CD14-positive monocyte (primary cell): Measurements from ENCODE around the gene TRIM15. TPM values are rescaled to one million over a fixed set of nuclear protein-coding genes. Genes with fewer than 3 reads are reported as not detected.
"Not testable (repeated sequence)": the region's sequence is repeated elsewhere in the genome, so short reads cannot be mapped to it uniquely, and the experiment has no call there.

ENCODE experiments used
- DNase-seq, 3 donors: peaks; one replicate each; pipeline ENCODE4 v3.0.0-alpha.2; 2011 to 2022
- H2AFZ ChIP-seq: 2 replicates; pipeline ENCODE4 v1.6.0; 2012; ENCODE audit warnings: mild to moderate bottlenecking, low read depth, low read length, inconsistent platforms; ENCODE audit not compliant: insufficient read depth, poor library complexity, severe bottlenecking
- H3K27ac ChIP-seq, 2 donors: 1 replicate in 1 of 2; 2 replicates in 1 of 2; pipeline ENCODE4 v1.5.1; 2012 to 2013; ENCODE audit warnings: low read length in 2 of 2, control low read depth in 1 of 2, inconsistent platforms in 1 of 2, low read depth in 1 of 2, mild to moderate bottlenecking in 1 of 2
- H3K27me3 ChIP-seq, 2 donors: one replicate each; pipeline versions ENCODE4 v1.6.0 to v1.6.1; 2011 to 2013; ENCODE audit warnings: low read length in 2 of 2; ENCODE audit not compliant: control insufficient read depth in 2 of 2, insufficient read depth in 2 of 2
- H3K36me3 ChIP-seq, 2 donors: replicated peaks in 1 of 2; 1 replicate in 1 of 2; 2 replicates in 1 of 2; pipeline versions ENCODE4 v1.5.1 to v1.6.1; 2012 to 2013; ENCODE audit warnings: low read length in 2 of 2, control low read depth in 1 of 2, inconsistent platforms in 1 of 2, mild to moderate bottlenecking in 1 of 2; ENCODE audit not compliant: insufficient read depth in 2 of 2, control insufficient read depth in 1 of 2
- H3K4me1 ChIP-seq, 2 donors: 1 replicate in 1 of 2; 2 replicates in 1 of 2; pipeline versions ENCODE4 v1.5.1 to v1.6.1; 2012 to 2013; ENCODE audit warnings: low read length in 2 of 2, control low read depth in 1 of 2, inconsistent platforms in 1 of 2, mild to moderate bottlenecking in 1 of 2, moderate library complexity in 1 of 2; ENCODE audit not compliant: insufficient read depth in 2 of 2, control insufficient read depth in 1 of 2
- H3K4me2 ChIP-seq: replicated peaks from 2 replicates; pipeline ENCODE3; 2012; ENCODE audit warnings: low read length, moderate library complexity, mild to moderate bottlenecking; ENCODE audit not compliant: poor library complexity, severe bottlenecking; ENCODE audit errors: extremely low read depth
- H3K4me3 ChIP-seq, 3 experiments: fragments of 200-600 bp in 1 of 3; sonication (generic) in 1 of 3; replicated peaks in 1 of 3; 1 replicate in 2 of 3; 2 replicates in 1 of 3; pipeline ENCODE4 v1.5.1; 2011 to 2013; ENCODE audit warnings: low read length in 3 of 3, mild to moderate bottlenecking in 3 of 3, control low read depth in 2 of 3, low read depth in 2 of 3, inconsistent platforms in 1 of 3, moderate library complexity in 1 of 3
- H3K79me2 ChIP-seq: 2 replicates; pipeline ENCODE4 v1.6.0; 2012; ENCODE audit warnings: mild to moderate bottlenecking, control low read depth, inconsistent platforms, low read length, moderate library complexity; ENCODE audit not compliant: insufficient read depth
- H3K9ac ChIP-seq: 2 replicates; pipeline ENCODE4 v1.6.0; 2017; ENCODE audit warnings: low read length, mild to moderate bottlenecking; ENCODE audit not compliant: insufficient read depth, poor library complexity, severe bottlenecking
- H3K9me3 ChIP-seq, 2 donors: replicated peaks in 1 of 2; 1 replicate in 1 of 2; 2 replicates in 1 of 2; pipeline versions ENCODE4 v1.5.1 to v1.6.1; 2012 to 2013; ENCODE audit warnings: low read length in 2 of 2, control low read depth in 1 of 2; ENCODE audit not compliant: control insufficient read depth in 1 of 2, insufficient read depth in 1 of 2
- H4K20me1 ChIP-seq: 2 replicates; pipeline ENCODE4 v1.6.0; 2012; ENCODE audit warnings: mild to moderate bottlenecking, low read length, control low read depth, moderate library complexity; ENCODE audit not compliant: insufficient read depth
- H3K27ac Mint-ChIP-seq, 7 donors: one replicate each; pipeline ENCODE4 v1.8.0; 2020; ENCODE audit warnings: mild to moderate bottlenecking in 7 of 7, mixed read lengths in 7 of 7, moderate library complexity in 6 of 7, inconsistent platforms in 2 of 7
- H3K27me3 Mint-ChIP-seq, 3 donors: one replicate each; pipeline ENCODE4 v1.8.0; 2021 to 2022; ENCODE audit warnings: low read depth in 3 of 3, mild to moderate bottlenecking in 3 of 3, mixed read lengths in 3 of 3, moderate library complexity in 3 of 3, inconsistent platforms in 1 of 3
- H3K36me3 Mint-ChIP-seq, 2 donors: one replicate each; pipeline ENCODE4 v1.8.0; 2020; ENCODE audit warnings: mixed read lengths in 2 of 2, inconsistent platforms in 1 of 2, mild to moderate bottlenecking in 1 of 2
- H3K4me1 Mint-ChIP-seq: one replicate; pipeline ENCODE4 v1.8.0; 2020; ENCODE audit warnings: mild to moderate bottlenecking, mixed read lengths
- H3K4me3 Mint-ChIP-seq, 2 donors: one replicate each; pipeline ENCODE4 v1.8.0; 2020; ENCODE audit warnings: mild to moderate bottlenecking in 2 of 2, mixed read lengths in 2 of 2, moderate library complexity in 1 of 2
- H3K9me3 Mint-ChIP-seq, 7 donors: one replicate each; pipeline ENCODE4 v1.8.0; 2020 to 2022; ENCODE audit warnings: mixed read lengths in 7 of 7, mild to moderate bottlenecking in 6 of 7, moderate library complexity in 6 of 7, inconsistent platforms in 2 of 7
- CTCF ChIP-seq: fragments of 200-600 bp; IDR thresholded peaks from one replicate; pipeline ENCODE4 v1.8.0; 2022; ENCODE audit warnings: antibody characterized with exemption, mild to moderate bottlenecking
- WGBS: methylation state at CpG from one replicate; pipeline ENCODE4 v1.1.5; 2013; ENCODE audit warnings: missing lambda C conversion rate; ENCODE audit not compliant: insufficient coverage; 5-methylcytosine and 5-hydroxymethylcytosine counted together
- intact Hi-C, 2 donors: fragments of 100-400 bp; cut with micrococcal nuclease; formaldehyde crosslinking; loops; one replicate each; pipeline versions ENCODE4 v1.15.0 to v1.15.1; 2023
- polyA plus RNA-seq, 3 donors: library from polyadenylated mRNA; depleted of rRNA in 1 of 3; unstranded in 2 of 3; stranded (reverse) in 1 of 3; fragments of 300-500 nt in 2 of 3; fragments of >200 nt in 1 of 3; fragmentation: Illumina TruSeq in 2 of 3; gene quantifications; 1 replicate in 2 of 3; 2 replicates in 1 of 3; pipeline ENCODE4 v1.2.3, GENCODE V29; 2012 to 2021

The TRIM15 gene
- polyA plus RNA-seq, 3 donors: not detected

GRCh38 chr6:30163918-30164654, 740 bp downstream of the TRIM15 start:
- Histone ChIP-seq H3K9ac (no peak overlapping the region), H3K9me3 (no peaks in the 10 kb centered on the region), H3K4me3 (no peak overlapping the region), H3K4me2 (no peak overlapping the region), H2AFZ (no peak overlapping the region), H3K36me3 (no peaks in the 10 kb centered on the region), H3K4me1 (no peaks in the 10 kb centered on the region), H4K20me1 (no peaks in the 10 kb centered on the region), H3K79me2 (no peaks in the 10 kb centered on the region), H3K27ac (no peak overlapping the region), H3K27me3 (no peaks in the 10 kb centered on the region)
- Mint-ChIP-seq H3K27me3 (peaks cover 10 to 20% (median 17%) of the 10 kb centered on the region in 3 donors), H3K36me3 (no peaks in the 10 kb centered on the region), H3K4me3 (no peak overlapping the region), H3K9me3 (peaks cover 0 to 2% (median 0%) of the 10 kb centered on the region in 7 donors), H3K27ac (no peak overlapping the region), H3K4me1 (no peaks in the 10 kb centered on the region)
- DNase-seq: no peak
- intact Hi-C loops: no loop called here
- no peak for TF ChIP-seq CTCF
- 95% methylated on average over 13 of the region's 16 CpGs for WGBS

GRCh38 chr6:30164714-30165113, 1.4 kb downstream of the TRIM15 start:
- Mint-ChIP-seq H3K27ac (no peak overlapping the region), H3K4me1 (no peaks in the 10 kb centered on the region), H3K9me3 (peaks cover 0 to 2% (median 0%) of the 10 kb centered on the region in 7 donors), H3K27me3 (peaks cover 11 to 21% (median 18%) of the 10 kb centered on the region in 3 donors), H3K36me3 (no peaks in the 10 kb centered on the region), H3K4me3 (no peak overlapping the region)
- TF ChIP-seq CTCF: no peak
- H3K27ac ChIP-seq: no peak overlapping the region
- WGBS: 92% methylated on average over 4 of the region's 4 CpGs
- H3K4me3 ChIP-seq: no peak overlapping the region
- H3K79me2 ChIP-seq: no peaks in the 10 kb centered on the region
- no peaks in the 10 kb centered on the region for H3K36me3 ChIP-seq
- no peak overlapping the region for H3K9ac ChIP-seq
- no peak overlapping the region for H3K4me2 ChIP-seq
- intact Hi-C loops: no loop called here
- H2AFZ ChIP-seq: no peak overlapping the region
- H3K27me3 ChIP-seq: peaks cover 2% of the 10 kb centered on the region in 2 donors
- H3K9me3 ChIP-seq: no peaks in the 10 kb centered on the region
- no peaks in the 10 kb centered on the region for H4K20me1 ChIP-seq
- DNase-seq: no peak
- no peaks in the 10 kb centered on the region for H3K4me1 ChIP-seq

- H3K79me2 ChIP-seq, H3K9ac ChIP-seq, H4K20me1 ChIP-seq, H3K4me3 ChIP-seq, H3K9me3 Mint-ChIP-seq, H3K27ac Mint-ChIP-seq, DNase-seq, H3K4me1 ChIP-seq, H3K27ac ChIP-seq, H3K4me2 ChIP-seq, H3K36me3 Mint-ChIP-seq, H2AFZ ChIP-seq, H3K4me3 Mint-ChIP-seq, H3K4me1 Mint-ChIP-seq, H3K9me3 ChIP-seq, H3K27me3 ChIP-seq, H3K36me3 ChIP-seq, intact Hi-C loops: not testable (repeated sequence)
- peaks cover 14 to 23% (median 20%) of the 10 kb centered on the region in 3 donors for H3K27me3 Mint-ChIP-seq
- no CpG with 5 or more reads among the region's 1 CpG for WGBS
These were observed 1.9 kb downstream of the TRIM15 start for GRCh38 chr6:30165238-30165637.
